Fibroblast of skin of right biceps (primary cell): ENCODE data around the gene IGSF11.
A peak's percentile ranks its signal among the peaks of the same experiment; 100 is the strongest.

Source experiments
- DNase-seq: peaks from one replicate; pipeline ENCODE4 v3.0.0-alpha.2; 2013

IGSF11 gene

GRCh38 chr3:118948146-118948545 lies 86.5 kb downstream of the IGSF11 start:
- no peak for DNase-seq

- no peak for DNase-seq
These were observed 88.2 kb downstream of the IGSF11 start for GRCh38 chr3:118946449-118946848.

- no peak for DNase-seq
These were observed 88.8 kb downstream of the IGSF11 start for GRCh38 chr3:118945834-118946233.

GRCh38 chr3:118943597-118943996 lies 91.0 kb downstream of the IGSF11 start:
- DNase-seq = no peak

GRCh38 chr3:118942671-118943070 lies 92.0 kb downstream of the IGSF11 start:
- no peak for DNase-seq

GRCh38 chr3:118942195-118942594 lies 92.5 kb downstream of the IGSF11 start:
- DNase-seq = no peak

GRCh38 chr3:118941236-118941635 lies 93.4 kb downstream of the IGSF11 start:
- no peak for DNase-seq

- peak; percentile 1 for DNase-seq
These were observed 96.3 kb downstream of the IGSF11 start for GRCh38 chr3:118938183-118938961.

- no peak for DNase-seq
These were observed 97.8 kb downstream of the IGSF11 start for GRCh38 chr3:118936811-118937210.

GRCh38 chr3:118932822-118933558 lies 101.7 kb downstream of the IGSF11 start:
- DNase-seq = no peak

GRCh38 chr3:118931996-118932395 lies 102.7 kb downstream of the IGSF11 start:
- DNase-seq = no peak

GRCh38 chr3:118927449-118927848 lies 107.2 kb downstream of the IGSF11 start:
- DNase-seq = no peak

GRCh38 chr3:118912188-118912587 lies 122.5 kb downstream of the IGSF11 start:
- no peak for DNase-seq

- no peak for DNase-seq
These were observed 124.3 kb downstream of the IGSF11 start for GRCh38 chr3:118910332-118910731.

GRCh38 chr3:118909763-118910162 lies 124.9 kb downstream of the IGSF11 start:
- DNase-seq = no peak

GRCh38 chr3:118907909-118908308 lies 126.7 kb downstream of the IGSF11 start:
- no peak for DNase-seq

- DNase-seq = no peak
These were observed 133.7 kb downstream of the IGSF11 start for GRCh38 chr3:118900737-118901525.

GRCh38 chr3:118890206-118890605 lies 144.4 kb downstream of the IGSF11 start:
- no peak for DNase-seq

GRCh38 chr3:118889691-118890090 lies 145.0 kb downstream of the IGSF11 start:
- DNase-seq = no peak

GRCh38 chr3:118886708-118887107 lies 147.9 kb downstream of the IGSF11 start:
- DNase-seq = no peak

GRCh38 chr3:118884748-118885206 lies 149.9 kb downstream of the IGSF11 start:
- DNase-seq = peak; percentile 22

GRCh38 chr3:118882353-118882947 lies 152.2 kb downstream of the IGSF11 start:
- peak; percentile 44 for DNase-seq

GRCh38 chr3:118868051-118868450 lies 166.6 kb downstream of the IGSF11 start:
- no peak for DNase-seq
